ENCODE results near the gene CDH16.
"Not testable (repeated sequence)": the region's sequence is repeated elsewhere in the genome, so short reads cannot be mapped to it uniquely, and the experiment has no call there.

CDH16 gene

GRCh38 chr16:66871363-66871762 lies 47.3 kb downstream of the CDH16 start:
- DNase-seq = not testable (repeated sequence)

- DNase-seq = no peak
Observed at GRCh38 chr16:66869424-66869823, 49.3 kb downstream of the CDH16 start.

- DNase-seq = no peak
Observed at GRCh38 chr16:66863707-66864106, 55.0 kb downstream of the CDH16 start.

- DNase-seq = no peak
Observed at GRCh38 chr16:66862023-66862520, 56.6 kb downstream of the CDH16 start.

GRCh38 chr16:66859397-66860068 lies 59.2 kb downstream of the CDH16 start:
- no peak for DNase-seq

- no peak for DNase-seq
Observed at GRCh38 chr16:66858740-66859396, 59.8 kb downstream of the CDH16 start.

All from CD4-positive, alpha-beta T cell treated with Interferon alpha-2 for 1 hour (primary cell).